ENCODE data around the gene ARL14EP.

ARL14EP gene

GRCh38 chr11:30322826-30323710 lies at the start of gene ARL14EP:
ARL14EP (plus strand) TSS chr11:30323104; CDS start chr11:30330949, 7,845 bp downstream.
- DNase-seq (ENCODE audit: low spot score): peak; percentile 92

GRCh38 chr11:30277176-30277575 lies 45.7 kb upstream of the ARL14EP start:
- no peak for DNase-seq (ENCODE audit: low spot score)

DNA sequence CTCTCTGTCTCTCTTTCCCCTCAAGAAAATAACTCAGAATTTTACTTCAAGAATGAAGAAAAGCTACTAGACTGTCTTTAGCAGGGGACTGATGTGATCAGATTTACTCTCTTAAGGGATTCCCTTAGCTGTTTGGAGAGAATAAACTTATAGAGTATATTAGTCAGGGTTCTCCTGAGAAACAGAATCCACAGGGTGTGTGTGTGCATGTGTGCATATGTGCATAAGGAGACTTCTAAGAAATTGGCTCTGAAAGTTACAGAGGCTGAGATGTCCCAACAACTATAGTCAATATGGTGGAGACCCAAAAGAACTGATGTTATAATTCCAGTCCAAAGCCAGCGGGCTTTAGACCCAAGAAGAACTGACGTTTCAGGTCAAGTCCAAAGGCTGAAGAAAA lies 43.1 kb upstream of the ARL14EP start:
- no peak for DNase-seq (ENCODE audit: low spot score)

- DNase-seq (ENCODE audit: low spot score): no peak
Measured at GRCh38 chr11:30281476-30282288, 41.2 kb upstream of the ARL14EP start.

- DNase-seq (ENCODE audit: low spot score): no peak
Measured at GRCh38 chr11:30282289-30282631, 40.6 kb upstream of the ARL14EP start.

DNA sequence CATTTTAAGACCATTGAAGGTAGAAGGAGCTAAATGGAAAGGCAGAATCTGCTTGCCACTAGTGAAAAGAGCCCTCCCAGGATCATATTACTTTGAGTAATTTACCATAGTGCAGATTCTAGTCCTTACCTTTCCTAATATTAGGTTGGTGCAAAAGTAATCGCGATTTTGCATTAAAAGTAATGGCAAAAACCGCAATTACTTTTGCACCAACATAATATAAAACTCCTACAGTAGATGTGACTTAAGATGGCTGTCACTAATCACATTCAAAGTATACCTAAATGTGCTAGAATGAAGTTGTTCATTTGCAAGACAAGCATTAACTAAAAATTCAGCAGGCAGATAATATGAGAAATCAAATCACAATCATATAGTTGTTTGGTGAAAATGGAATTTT lies 38.1 kb upstream of the ARL14EP start:
- DNase-seq (ENCODE audit: low spot score): no peak

GRCh38 chr11:30285416-30286121 lies 37.3 kb upstream of the ARL14EP start:
- DNase-seq (ENCODE audit: low spot score): no peak

GRCh38 chr11:30291331-30291730 lies 31.6 kb upstream of the ARL14EP start:
- no peak for DNase-seq (ENCODE audit: low spot score)

GRCh38 chr11:30292545-30292944 lies 30.4 kb upstream of the ARL14EP start:
- no peak for DNase-seq (ENCODE audit: low spot score)

- no peak for DNase-seq (ENCODE audit: low spot score)
Measured at GRCh38 chr11:30295178-30295885, 27.6 kb upstream of the ARL14EP start.

- DNase-seq (ENCODE audit: low spot score): no peak
Measured at GRCh38 chr11:30304620-30305019, 18.3 kb upstream of the ARL14EP start.

GRCh38 chr11:30310623-30311022 lies 12.3 kb upstream of the ARL14EP start:
- no peak for DNase-seq (ENCODE audit: low spot score)

DNA sequence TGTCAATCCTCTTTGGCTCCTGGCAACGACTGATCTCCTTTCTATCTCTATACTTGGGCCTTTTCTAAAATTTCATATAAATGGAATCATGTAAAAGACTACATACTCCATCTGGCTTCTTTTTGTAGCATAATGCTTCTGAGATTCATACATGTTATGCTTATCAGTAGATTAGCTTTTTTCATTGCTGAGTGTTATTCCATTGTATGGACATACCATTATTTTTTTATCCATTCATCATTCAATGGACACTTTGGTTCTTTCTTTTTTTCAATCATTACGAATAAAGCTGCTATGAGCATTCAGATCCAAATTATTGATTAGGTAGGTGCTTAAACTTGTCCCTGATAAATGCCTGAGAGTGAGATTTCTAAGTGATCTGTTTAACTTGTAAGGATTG lies 11.7 kb upstream of the ARL14EP start:
- DNase-seq (ENCODE audit: low spot score): no peak

DNA sequence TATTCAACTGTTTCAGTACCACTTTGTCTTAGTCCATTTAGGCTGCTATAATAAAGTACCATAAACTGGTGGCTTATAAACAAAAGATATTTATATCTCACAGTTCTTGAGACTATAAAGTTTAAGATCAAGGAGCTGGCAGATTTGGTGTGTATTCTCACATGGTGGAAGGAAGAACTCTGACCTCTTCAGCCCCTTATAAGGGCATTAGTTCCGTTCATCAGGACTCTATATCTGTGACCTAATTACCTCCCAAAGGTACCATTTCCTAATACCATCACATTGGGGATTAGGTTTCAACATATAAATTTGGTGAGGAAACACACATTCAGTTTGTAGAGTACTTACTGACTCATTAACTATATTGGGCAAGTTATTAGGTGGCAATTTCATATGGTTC lies 10.7 kb upstream of the ARL14EP start:
- DNase-seq (ENCODE audit: low spot score): no peak

GRCh38 chr11:30313580-30313979 lies 9.3 kb upstream of the ARL14EP start:
- no peak for DNase-seq (ENCODE audit: low spot score)

GRCh38 chr11:30314625-30315024 lies 8.3 kb upstream of the ARL14EP start:
- no peak for DNase-seq (ENCODE audit: low spot score)

DNA sequence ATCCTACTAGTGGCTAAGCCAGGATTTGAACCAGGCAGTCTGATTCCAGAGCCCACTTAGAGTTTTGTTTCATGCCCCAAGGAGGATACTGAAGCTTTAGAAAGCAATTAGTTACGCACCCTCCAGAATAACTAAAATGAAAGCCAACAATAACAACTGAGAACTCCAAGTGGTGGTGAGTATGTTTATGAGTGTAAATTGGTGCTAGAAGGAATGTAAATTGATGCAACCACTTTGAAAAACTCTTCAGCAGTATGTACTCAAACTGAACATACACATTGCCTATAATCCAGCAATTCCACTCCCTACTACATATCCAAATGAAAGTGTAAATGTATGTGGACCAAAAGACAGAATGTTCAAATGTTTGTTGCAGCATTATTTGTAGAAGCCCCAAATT lies 6.7 kb upstream of the ARL14EP start:
- DNase-seq (ENCODE audit: low spot score): no peak

DNA sequence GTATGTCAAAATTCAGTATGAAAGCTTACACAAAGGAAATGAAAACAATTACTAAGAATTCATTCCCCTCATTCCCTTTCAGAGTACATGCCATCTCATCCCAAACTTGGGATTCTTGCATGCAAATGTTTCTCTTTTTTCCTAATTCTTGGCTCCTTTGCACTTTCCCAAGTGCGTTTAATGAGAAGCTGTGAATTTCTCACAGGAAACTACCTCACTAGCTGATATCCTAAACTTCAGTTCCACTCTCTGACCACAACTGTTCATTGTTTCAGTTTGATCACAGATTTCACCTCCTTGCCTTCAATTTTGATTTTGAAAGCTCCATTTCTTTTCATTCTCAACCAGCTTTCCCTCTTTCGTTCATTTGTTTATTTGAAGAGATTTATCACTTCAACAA lies 5.9 kb upstream of the ARL14EP start:
- no peak for DNase-seq (ENCODE audit: low spot score)

GRCh38 chr11:30321321-30321720 lies 1.6 kb upstream of the ARL14EP start:
- no peak for DNase-seq (ENCODE audit: low spot score)

- DNase-seq (ENCODE audit: low spot score): no peak
Measured at GRCh38 chr11:30322191-30322590, 713 bp upstream of the ARL14EP start.

GRCh38 chr11:30326114-30326778 lies 3.3 kb downstream of the ARL14EP start:
- DNase-seq (ENCODE audit: low spot score): peak; percentile 9

All from AG08396 (cell line).